K562 (cell line): Measurements from ENCODE around the gene C1orf167. TPM values are rescaled to one million over a fixed set of nuclear protein-coding genes. Genes with fewer than 3 reads are reported as not detected.

Experiments
- CEBPB ChIP-seq: fragments of 450-650 bp; IDR thresholded peaks from 2 replicates; pipeline ENCODE4 v1.6.1; 2016; ENCODE audit warnings: missing genetic modification characterization, missing compliant biosample characterization
- GATA2 ChIP-seq: sonication (generic); formaldehyde crosslinking; IDR thresholded peaks from 2 replicates; pipeline ENCODE4 v1.4.0; 2020; ENCODE audit warnings: mild to moderate bottlenecking, missing genetic modification reagents
- KDM1A ChIP-seq, 2 experiments: fragments of 450-650 bp; IDR thresholded peaks; 2 replicates each; pipeline ENCODE4 v1.6.1; 2016; ENCODE audit warnings: mild to moderate bottlenecking in 2 of 2
- POLR3A ChIP-seq: IDR thresholded peaks from 2 replicates; pipeline ENCODE4 v1.6.1; 2011; ENCODE audit warnings: borderline replicate concordance, mild to moderate bottlenecking, moderate library complexity; ENCODE audit not compliant: insufficient read length, insufficient read depth; ENCODE audit errors: extremely low read depth
- RBM17 ChIP-seq: fragments of 200-400 bp; formaldehyde crosslinking; IDR thresholded peaks from 2 replicates; pipeline ENCODE4 v1.6.1; 2017; ENCODE audit warnings: low read depth, mild to moderate bottlenecking, low read length, borderline replicate concordance
- SRSF9 ChIP-seq: fragments of 200-400 bp; formaldehyde crosslinking; IDR thresholded peaks from 2 replicates; pipeline ENCODE4 v1.6.1; 2017; ENCODE audit warnings: low read depth, low read length, borderline replicate concordance
- STAG1 ChIP-seq: sonication (generic); formaldehyde crosslinking; IDR thresholded peaks from 2 replicates; pipeline ENCODE4 v1.5.0; 2020; ENCODE audit warnings: missing genetic modification reagents, borderline replicate concordance
- TCF3 ChIP-seq: sonication (generic); formaldehyde crosslinking; IDR thresholded peaks from 2 replicates; pipeline ENCODE4 v1.4.0; 2020; ENCODE audit warnings: mild to moderate bottlenecking, missing genetic modification reagents
- YY1 ChIP-seq, 3 experiments: IDR thresholded peaks; 2 replicates each; pipeline ENCODE4 v1.6.1; 2011; ENCODE audit warnings: low read length in 2 of 3, mild to moderate bottlenecking in 2 of 3, moderate library complexity in 2 of 3, borderline replicate concordance in 1 of 3, control low read depth in 1 of 3, low read depth in 1 of 3; ENCODE audit not compliant: insufficient read depth in 3 of 3, insufficient replicate concordance in 2 of 3, control insufficient read depth in 1 of 3, insufficient read length in 1 of 3; ENCODE audit errors: extremely low read depth in 1 of 3
- ZBTB1 ChIP-seq: sonication (generic); formaldehyde crosslinking; IDR thresholded peaks from 2 replicates; pipeline ENCODE4 v1.8.1; 2023; ENCODE audit warnings: missing genetic modification reagents, low read depth, mild to moderate bottlenecking, borderline replicate concordance
- ZNF274 ChIP-seq: IDR thresholded peaks from 2 replicates; pipeline ENCODE4 v1.6.1; 2011; ENCODE audit warnings: low read depth, mild to moderate bottlenecking, low read length, moderate library complexity, borderline replicate concordance
- ZNF79 ChIP-seq: fragments of 250-450 bp; sonication (Bioruptor Pico); IDR thresholded peaks from 2 replicates; pipeline ENCODE4 v1.4.0; 2020; ENCODE audit warnings: low read depth, mild to moderate bottlenecking, moderate library complexity
- polyA plus RNA-seq, 8 experiments: library from polyadenylated mRNA; depleted of rRNA in 4 of 8; stranded (reverse) in 5 of 8; unstranded in 3 of 8; fragments of >200 nt; fragmentation: Nextera tagmentation in 2 of 8; fragmentation: Illumina TruSeq in 1 of 8; extraction: Ambion mirVana in 2 of 8; extraction: Trizol in 1 of 8; gene quantifications; 2 replicates each; pipeline versions ENCODE4 v1.2.1 to v1.2.3, GENCODE V29; 2011 to 2014; ENCODE audit warnings: inconsistent platforms in 1 of 8, missing spikeins in 1 of 8
- total RNA-seq, 7 experiments: library from RNA; depleted of rRNA in 6 of 7; stranded (reverse); fragments of >200 nt in 6 of 7; fragmentation: Illumina TruSeq in 2 of 7; extraction: Trizol in 2 of 7; gene quantifications; 2 replicates each; pipeline versions ENCODE4 v1.2.1 to v1.2.3, GENCODE V29; 2011 to 2021; ENCODE audit warnings: low replicate concordance in 1 of 7
- TF ChIP-seq, protein P1 (sequence below): fragments of 450-650 bp; IDR thresholded peaks from 2 replicates; pipeline ENCODE4 v1.6.1; 2018; ENCODE audit not compliant: partially characterized antibody
- TF ChIP-seq, protein P2 (sequence below), 2 experiments: fragments of 450-650 bp; conservative IDR thresholded peaks; 2 replicates each; pipeline ENCODE4 v1.6.1; 2017; ENCODE audit warnings: mild to moderate bottlenecking in 2 of 2, moderate library complexity in 2 of 2
- TF ChIP-seq, protein P3 (sequence below): fragments of 150-350 bp; IDR thresholded peaks from 2 replicates; pipeline ENCODE4 v1.6.1; 2014; ENCODE audit warnings: low read depth, mild to moderate bottlenecking, low read length, borderline replicate concordance

Gene C1orf167
- total and polyA plus RNA-seq, 9 of the 15 experiments (the other 6 are each of a cell fraction or from before 2014, with no cell fraction given) = 0.22 to 0.86 (median 0.31) TPM; not detected in 2

DNA sequence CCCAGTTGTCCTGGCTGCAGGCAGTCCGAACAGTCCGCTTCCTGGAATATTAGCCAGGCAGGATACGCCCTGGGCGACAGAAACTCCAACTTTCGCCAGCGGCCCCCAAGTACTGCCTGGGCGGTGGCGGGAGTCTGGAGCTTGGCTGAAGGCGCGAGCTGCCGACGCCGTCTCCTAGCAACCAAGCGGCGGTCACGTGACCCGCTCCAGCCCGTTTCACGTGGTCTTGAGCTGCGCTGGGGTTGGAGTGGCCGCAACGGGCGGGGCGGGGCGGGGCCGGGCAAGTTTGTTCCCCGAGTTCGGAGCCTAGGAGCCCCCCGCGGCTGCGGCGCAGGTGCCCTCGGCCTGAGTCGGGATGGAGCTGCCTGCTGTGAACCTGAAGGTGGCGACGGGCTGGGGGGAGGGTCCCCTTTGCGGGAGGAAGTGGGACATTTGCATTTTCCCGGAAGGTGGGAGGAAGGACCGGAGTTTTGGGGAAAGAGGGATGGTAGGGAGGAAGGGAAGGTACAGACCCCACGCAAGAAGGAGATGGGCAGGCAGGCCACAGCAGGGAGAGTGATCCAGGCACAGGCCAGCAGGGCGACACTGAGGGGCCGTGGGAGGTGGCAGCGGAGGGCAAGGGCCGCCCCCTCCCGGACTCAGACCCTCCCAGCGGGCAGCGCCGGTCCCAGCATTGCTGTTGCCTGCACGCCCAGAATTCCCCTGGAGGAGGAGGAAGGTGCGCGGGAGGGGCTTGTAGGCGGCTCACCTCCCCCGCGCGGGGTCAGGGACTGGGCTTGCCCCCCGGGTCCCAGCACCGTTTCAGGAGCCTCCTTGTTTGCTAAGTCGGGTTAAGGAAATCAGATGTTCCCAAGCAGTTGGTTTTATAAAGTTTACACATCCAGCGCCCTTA lies 25.9 kb upstream of the C1orf167 start, which contains the start of gene AGTRAP (continued):
- TF ChIP-seq ZBTB1 (CRISPR knock-in tag) = no peak
- no peak for TF ChIP-seq STAG1 (CRISPR knock-in tag)
- no peak for TF ChIP-seq ZNF274
- 0 out of 2 replicates have a peak, but pooled peaks have one; percentile 3 for TF ChIP-seq ZNF79
- peak in 1 of 3 experiments; percentile 28 for TF ChIP-seq YY1 (IDR thresholded peaks at IDR 0.05; ENCODE audit: borderline replicate concordance in 1 of 3, control insufficient read depth in 1 of 3, extremely low read depth in 1 of 3, insufficient read depth in 3 of 3, insufficient read length in 1 of 3, insufficient replicate concordance in 2 of 3, low read depth in 1 of 3, low read length in 2 of 3)
- TF ChIP-seq CEBPB = peak; percentile 20; the same call in 1 of the 2 replicates
- no peak for TF ChIP-seq RBM17
- TF ChIP-seq SRSF9 = no peak
- TF ChIP-seq, protein P1, sequence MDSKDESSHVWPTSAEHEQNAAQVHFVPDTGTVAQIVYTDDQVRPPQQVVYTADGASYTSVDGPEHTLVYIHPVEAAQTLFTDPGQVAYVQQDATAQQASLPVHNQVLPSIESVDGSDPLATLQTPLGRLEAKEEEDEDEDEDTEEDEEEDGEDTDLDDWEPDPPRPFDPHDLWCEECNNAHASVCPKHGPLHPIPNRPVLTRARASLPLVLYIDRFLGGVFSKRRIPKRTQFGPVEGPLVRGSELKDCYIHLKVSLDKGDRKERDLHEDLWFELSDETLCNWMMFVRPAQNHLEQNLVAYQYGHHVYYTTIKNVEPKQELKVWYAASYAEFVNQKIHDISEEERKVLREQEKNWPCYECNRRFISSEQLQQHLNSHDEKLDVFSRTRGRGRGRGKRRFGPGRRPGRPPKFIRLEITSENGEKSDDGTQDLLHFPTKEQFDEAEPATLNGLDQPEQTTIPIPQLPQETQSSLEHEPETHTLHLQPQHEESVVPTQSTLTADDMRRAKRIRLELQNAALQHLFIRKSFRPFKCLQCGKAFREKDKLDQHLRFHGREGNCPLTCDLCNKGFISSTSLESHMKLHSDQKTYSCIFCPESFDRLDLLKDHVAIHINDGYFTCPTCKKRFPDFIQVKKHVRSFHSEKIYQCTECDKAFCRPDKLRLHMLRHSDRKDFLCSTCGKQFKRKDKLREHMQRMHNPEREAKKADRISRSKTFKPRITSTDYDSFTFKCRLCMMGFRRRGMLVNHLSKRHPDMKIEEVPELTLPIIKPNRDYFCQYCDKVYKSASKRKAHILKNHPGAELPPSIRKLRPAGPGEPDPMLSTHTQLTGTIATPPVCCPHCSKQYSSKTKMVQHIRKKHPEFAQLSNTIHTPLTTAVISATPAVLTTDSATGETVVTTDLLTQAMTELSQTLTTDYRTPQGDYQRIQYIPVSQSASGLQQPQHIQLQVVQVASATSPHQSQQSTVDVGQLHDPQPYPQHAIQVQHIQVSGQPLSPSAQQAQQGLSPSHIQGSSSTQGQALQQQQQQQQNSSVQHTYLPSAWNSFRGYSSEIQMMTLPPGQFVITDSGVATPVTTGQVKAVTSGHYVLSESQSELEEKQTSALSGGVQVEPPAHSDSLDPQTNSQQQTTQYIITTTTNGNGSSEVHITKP = peak; percentile 82
- TF ChIP-seq, protein P2, sequence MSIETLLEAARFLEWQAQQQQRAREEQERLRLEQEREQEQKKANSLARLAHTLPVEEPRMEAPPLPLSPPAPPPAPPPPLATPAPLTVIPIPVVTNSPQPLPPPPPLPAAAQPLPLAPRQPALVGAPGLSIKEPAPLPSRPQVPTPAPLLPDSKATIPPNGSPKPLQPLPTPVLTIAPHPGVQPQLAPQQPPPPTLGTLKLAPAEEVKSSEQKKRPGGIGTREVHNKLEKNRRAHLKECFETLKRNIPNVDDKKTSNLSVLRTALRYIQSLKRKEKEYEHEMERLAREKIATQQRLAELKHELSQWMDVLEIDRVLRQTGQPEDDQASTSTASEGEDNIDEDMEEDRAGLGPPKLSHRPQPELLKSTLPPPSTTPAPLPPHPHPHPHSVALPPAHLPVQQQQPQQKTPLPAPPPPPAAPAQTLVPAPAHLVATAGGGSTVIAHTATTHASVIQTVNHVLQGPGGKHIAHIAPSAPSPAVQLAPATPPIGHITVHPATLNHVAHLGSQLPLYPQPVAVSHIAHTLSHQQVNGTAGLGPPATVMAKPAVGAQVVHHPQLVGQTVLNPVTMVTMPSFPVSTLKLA (conservative IDR thresholded peaks at IDR 0.05) = peak; percentile 96 to 97
- TF ChIP-seq TCF3 = no peak; the same call in 1 of the 2 replicates
- TF ChIP-seq POLR3A = no peak
- no peak for TF ChIP-seq GATA2 (CRISPR knock-in tag)
- TF ChIP-seq KDM1A (IDR thresholded peaks at IDR 0.05) = peak in 1 of 2 experiments; percentile 54; a peak in 1 of 4 replicates
- TF ChIP-seq, protein P3, sequence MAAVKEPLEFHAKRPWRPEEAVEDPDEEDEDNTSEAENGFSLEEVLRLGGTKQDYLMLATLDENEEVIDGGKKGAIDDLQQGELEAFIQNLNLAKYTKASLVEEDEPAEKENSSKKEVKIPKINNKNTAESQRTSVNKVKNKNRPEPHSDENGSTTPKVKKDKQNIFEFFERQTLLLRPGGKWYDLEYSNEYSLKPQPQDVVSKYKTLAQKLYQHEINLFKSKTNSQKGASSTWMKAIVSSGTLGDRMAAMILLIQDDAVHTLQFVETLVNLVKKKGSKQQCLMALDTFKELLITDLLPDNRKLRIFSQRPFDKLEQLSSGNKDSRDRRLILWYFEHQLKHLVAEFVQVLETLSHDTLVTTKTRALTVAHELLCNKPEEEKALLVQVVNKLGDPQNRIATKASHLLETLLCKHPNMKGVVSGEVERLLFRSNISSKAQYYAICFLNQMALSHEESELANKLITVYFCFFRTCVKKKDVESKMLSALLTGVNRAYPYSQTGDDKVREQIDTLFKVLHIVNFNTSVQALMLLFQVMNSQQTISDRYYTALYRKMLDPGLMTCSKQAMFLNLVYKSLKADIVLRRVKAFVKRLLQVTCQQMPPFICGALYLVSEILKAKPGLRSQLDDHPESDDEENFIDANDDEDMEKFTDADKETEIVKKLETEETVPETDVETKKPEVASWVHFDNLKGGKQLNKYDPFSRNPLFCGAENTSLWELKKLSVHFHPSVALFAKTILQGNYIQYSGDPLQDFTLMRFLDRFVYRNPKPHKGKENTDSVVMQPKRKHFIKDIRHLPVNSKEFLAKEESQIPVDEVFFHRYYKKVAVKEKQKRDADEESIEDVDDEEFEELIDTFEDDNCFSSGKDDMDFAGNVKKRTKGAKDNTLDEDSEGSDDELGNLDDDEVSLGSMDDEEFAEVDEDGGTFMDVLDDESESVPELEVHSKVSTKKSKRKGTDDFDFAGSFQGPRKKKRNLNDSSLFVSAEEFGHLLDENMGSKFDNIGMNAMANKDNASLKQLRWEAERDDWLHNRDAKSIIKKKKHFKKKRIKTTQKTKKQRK = no peak
